GM18502 (cell line): ENCODE measurements around the gene ALLC.
"Not testable (repeated sequence)": the region's sequence is repeated elsewhere in the genome, so short reads cannot be mapped to it uniquely, and the experiment has no call there.

ENCODE experiments used
- ATAC-seq: cut with Tn5 transposase; IDR thresholded peaks from one replicate; pipeline ENCODE4 v1.9.1; 2021; ENCODE audit warnings: mild to moderate bottlenecking; ENCODE audit not compliant: unreplicated experiment, poor library complexity

ALLC gene

GRCh38 chr2:3625186-3625585 lies 32.8 kb upstream of the ALLC start:
- ATAC-seq = no peak

DNA sequence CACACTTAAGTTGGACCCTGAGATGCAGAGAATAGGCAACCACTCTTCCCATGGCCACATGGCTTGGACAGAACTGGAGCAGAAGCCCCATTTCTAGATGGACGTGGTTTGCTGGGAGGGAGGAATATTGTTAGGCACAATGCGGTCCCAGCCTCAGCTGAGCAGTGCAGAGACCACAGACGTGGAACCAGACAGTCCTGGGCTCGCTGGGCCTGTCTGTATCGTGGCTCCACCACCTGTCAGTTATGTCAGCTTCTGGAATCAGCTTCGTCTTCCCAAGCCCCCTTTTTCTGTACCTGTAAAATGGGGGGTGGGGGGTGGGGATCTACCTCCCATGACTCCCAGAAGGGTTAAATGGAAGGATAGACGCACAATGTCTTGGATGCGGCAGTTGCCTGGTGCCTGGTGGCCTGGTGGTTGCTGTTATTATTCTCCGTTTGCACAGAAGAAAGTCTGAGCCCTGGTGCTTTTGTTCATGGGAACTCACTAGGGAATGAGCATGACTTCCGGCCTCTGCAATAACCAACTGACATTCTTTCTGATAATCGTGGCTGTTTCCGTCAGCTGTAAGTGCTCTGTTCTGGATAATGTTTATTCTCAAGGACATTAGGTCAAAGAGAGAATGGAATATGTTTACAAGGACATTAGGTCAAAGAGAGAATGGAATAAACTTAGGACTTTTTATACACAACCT lies 31.7 kb upstream of the ALLC start:
- no peak for ATAC-seq

DNA sequence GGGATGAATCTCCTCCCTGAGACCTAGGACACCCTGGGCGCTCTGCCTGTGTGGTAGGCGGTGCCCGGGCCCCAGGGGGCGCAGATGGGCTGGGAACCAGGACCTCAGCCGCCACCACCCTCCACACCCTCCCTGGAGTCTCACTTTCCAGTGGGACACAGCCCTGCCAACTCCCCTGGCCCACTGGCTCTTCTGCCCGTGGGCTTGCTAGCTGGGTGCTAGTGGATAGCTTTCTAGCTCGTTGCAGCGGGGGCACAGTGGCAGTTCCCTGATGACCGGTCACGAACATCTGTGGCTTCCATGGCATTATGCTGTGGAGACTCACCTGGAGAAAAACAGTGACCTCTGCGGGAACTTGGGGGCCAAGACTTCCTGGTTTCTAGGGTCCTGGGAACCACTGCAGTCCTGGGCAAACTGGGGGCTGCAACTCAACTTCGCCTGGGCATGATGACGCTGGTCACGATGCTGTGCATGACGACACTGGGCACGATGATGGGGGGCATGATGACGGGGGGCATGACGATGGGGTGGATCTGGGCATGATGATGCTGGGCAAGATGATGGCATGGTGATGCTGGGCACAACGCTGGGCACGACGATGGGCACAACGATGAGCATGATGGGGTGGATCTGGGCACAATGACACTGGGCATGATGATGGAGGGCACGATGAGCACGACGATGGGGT lies 31.0 kb upstream of the ALLC start:
- ATAC-seq = no peak

DNA sequence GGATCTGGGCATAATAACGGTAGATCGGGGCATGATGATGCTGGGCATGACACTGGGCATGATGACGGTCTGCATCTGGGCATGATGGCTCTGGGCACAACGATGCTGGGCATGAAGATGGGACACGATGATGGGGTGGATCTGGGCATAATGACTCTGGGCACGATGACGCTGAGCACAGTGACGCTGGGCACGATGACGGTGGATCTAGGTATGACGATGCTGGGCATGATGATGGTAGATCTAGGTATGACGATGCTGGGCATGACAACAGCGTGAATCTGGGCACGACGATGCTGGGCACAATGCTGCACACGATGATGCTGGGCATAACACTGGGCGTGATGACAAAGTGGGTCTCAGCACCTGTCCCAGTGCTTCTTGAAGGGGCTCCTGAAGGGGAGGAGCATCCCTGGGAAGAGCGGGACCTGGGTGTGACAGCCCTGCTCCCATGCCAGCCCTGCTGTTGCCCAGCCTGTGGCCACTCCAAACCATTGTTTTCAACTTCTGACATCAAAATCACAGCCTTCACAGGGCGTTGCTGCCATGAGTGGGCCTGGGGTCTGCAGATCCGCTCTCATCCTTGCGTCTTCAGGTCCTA lies 30.4 kb upstream of the ALLC start:
- ATAC-seq = no peak

GRCh38 chr2:3628241-3628679 lies 29.7 kb upstream of the ALLC start:
- no peak for ATAC-seq

- ATAC-seq = no peak
Measured at GRCh38 chr2:3628800-3629199, 29.2 kb upstream of the ALLC start.

DNA sequence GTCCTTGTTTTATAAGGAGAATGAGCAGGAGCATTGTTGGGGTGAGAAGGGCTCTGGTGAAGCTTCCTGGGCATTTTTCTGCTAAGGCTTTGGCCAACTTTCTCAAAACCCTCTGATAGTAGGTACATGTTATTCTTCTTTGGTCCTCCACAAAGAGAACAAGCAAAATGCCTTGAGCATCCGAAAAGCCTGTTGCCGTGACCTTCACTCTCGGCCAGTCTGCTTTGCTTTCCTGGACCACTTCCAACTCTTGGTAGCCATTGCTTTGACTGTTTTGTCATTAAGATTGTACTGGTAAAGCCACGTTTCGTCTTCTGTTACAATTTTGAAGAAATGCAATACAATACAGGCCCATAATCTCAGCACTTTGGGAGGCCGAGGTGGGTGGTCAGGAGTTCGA lies 27.4 kb upstream of the ALLC start:
- no peak for ATAC-seq

- ATAC-seq = no peak
Measured at GRCh38 chr2:3631161-3631850, 26.7 kb upstream of the ALLC start.

GRCh38 chr2:3631851-3632659 lies 25.9 kb upstream of the ALLC start:
- no peak for ATAC-seq

GRCh38 chr2:3633089-3633981 lies 24.7 kb upstream of the ALLC start:
- ATAC-seq = no peak

DNA sequence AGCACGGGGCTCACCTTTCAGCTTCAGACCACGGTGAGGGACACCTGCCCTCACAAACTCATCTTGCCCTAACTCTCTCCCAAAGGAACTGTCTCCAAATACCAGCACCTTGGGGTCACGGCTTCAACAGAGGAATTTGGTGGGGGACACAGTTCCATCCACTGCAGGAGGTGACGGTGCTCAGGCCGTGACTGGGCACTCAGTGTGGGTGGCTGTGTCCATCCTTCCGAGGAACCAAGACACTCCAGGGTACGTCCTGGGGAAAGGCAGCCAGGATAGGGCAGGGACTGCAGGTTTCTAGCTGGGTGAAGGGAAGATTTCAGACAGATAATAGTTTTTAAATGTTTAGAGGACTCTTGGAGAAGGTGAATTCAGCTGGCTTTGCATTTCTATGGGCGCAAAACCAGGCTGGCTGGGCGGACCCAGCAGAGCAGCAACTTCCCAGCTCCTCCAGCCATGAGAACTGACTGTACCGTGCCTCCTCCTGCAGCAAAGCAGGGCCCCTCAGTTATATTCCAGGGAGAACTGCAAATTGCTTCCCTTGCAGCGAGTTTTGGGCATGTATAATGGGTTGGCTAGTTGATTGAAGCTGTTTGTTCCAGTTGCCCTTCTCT lies 23.9 kb upstream of the ALLC start:
- ATAC-seq = no peak

DNA sequence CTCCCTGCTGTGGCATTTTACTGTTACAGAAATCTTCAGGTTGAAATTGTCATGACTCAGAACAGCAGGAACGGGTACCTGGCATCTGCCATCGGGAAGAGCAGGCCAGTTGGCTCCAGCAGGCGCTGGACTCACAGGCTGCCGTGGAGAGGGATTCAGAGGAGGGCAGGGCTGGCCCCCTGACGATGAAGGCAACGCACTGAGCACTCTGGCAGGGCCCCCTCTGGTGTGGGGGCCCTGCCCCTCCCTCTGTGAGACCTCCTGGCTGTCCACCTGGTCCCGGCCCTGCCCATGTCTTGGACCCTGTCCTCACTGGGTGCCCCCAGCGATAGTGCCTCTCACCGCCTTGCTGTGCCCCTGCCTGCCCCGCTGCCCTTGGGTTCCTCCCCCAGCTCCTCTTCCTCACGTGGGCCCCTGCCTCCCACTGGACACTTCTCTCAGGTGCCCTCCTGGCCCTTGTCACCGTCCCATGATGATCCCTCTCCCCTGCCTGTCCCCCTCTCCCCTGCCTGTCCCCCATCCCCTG lies 23.3 kb upstream of the ALLC start:
- no peak for ATAC-seq

DNA sequence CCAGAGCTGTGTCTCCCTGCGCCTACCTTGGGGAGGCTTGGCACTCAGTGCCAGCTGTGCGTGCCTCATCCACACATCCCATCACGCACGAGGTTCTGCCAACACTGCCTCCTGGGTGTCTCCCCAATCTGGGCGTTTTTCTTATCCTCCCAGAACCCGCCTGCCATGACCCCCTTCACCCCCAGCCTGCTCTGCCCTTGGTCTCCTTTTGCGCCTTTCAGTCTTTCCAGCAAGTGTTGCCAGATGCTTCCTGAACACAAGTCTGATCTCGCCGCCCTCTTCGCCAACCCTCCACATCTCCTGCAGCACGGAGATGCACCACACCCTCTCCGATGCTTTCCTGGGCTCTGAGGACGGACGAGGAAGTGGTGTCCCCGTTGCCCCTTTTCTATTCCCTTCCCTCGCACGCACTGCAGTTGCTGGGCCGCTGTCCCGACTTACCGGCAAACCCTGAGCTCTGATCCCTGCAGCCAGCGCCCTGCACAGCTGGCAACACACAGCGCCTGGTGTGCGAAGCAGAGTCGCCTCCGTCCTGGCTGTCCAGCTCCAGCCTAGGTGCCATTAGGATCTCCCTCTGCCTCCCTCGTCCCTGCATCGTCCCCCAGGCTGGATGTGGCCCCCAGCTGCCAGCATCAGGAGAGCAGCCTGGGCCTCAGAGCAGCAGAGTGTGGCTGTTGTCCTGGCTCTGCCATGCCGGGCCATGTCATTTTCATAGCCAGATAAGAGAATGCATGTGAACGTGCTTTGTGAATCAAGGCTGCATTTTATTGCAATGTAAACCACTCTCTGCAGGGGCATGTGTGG lies 22.6 kb upstream of the ALLC start:
- no peak for ATAC-seq

GRCh38 chr2:3635975-3636327 lies 22.0 kb upstream of the ALLC start:
- ATAC-seq = not testable (repeated sequence)

GRCh38 chr2:3636586-3637310 lies 21.3 kb upstream of the ALLC start:
- ATAC-seq = no peak

GRCh38 chr2:3637311-3637675 lies 20.7 kb upstream of the ALLC start:
- ATAC-seq = no peak

DNA sequence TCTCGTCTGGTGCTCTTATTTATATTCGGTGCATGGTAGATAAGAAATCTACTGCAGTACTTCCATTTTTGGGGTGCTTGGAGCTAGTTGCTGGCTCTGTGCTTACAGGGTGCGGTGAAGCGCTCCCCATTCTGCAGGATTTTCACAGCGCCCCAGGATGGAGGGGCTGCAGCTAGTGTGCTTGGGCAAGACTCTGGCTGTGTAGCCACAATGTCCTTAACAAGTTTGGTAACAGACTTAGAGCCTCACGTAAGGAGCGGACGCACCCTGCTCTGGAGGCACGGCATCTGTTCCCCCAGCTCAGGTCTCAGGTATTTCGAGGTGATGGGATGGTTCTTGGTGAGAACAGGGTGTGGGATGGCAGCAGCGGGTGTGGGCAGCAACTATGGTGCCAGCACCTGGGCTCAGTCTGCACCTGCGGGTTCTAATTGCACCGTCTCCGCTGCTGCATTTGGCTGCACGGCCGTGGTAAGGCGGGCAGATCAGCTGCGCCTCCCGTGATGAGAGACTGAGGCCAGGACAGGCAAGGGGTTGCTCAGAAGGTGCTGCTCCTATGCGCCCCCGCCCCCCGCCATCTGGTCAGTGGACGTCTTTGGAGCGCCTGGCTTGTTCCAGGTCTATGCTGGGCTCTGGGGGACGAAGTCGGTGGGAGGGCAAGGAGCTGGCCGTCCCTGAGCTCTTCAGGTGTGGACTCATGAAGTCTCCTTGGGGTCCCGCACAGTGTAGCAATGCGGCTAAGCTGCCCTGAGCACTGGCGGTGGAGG lies 20.1 kb upstream of the ALLC start:
- ATAC-seq = no peak
